Vagina (tissue), 2 donors: Measurements from ENCODE around the gene CNGA4. TPM values are rescaled to one million over a fixed set of nuclear protein-coding genes. Genes with fewer than 3 reads are reported as not detected.
"Not testable (repeated sequence)": the region's sequence is repeated elsewhere in the genome, so short reads cannot be mapped to it uniquely, and the experiment has no call there.

Experiments used
- DNase-seq, 2 donors: peaks; one replicate each; pipeline ENCODE4 v3.0.0-alpha.2; 2017; ENCODE audit errors: extremely low spot score in 2 of 2
- H3K27ac ChIP-seq: fragments of 200-600 bp; sonication (generic); one replicate; pipeline ENCODE4 v1.5.1; 2019
- H3K27me3 ChIP-seq: fragments of 200-600 bp; sonication (generic); one replicate; pipeline ENCODE4 v1.5.1; 2019
- H3K36me3 ChIP-seq, 2 donors: fragments of 200-600 bp; sonication (generic); one replicate each; pipeline ENCODE4 v1.5.1; 2017 to 2019
- H3K4me1 ChIP-seq: fragments of 200-600 bp; sonication (generic); one replicate; pipeline ENCODE4 v1.5.1; 2019
- H3K4me3 ChIP-seq, 2 donors: fragments of 200-600 bp; sonication (generic); 1 replicate in 1 of 2; 2 replicates in 1 of 2; pipeline ENCODE4 v1.5.1; 2016 to 2019
- H3K9me3 ChIP-seq: fragments of 200-600 bp; sonication (generic); one replicate; pipeline ENCODE4 v1.5.1; 2019
- POLR2A ChIP-seq, 2 donors: fragments of 450-650 bp; IDR thresholded peaks; one replicate each; pipeline ENCODE4 v1.6.1; 2017; ENCODE audit warnings: antibody characterized with exemption in 2 of 2, mild to moderate bottlenecking in 2 of 2, moderate library complexity in 2 of 2
- POLR2AphosphoS5 ChIP-seq, 2 donors: sonication (generic); formaldehyde crosslinking; IDR thresholded peaks; one replicate each; pipeline ENCODE4 v1.9.0; 2017; ENCODE audit warnings: antibody characterized with exemption in 2 of 2, mild to moderate bottlenecking in 2 of 2, low read depth in 1 of 2; ENCODE audit not compliant: insufficient read depth in 1 of 2
- intact Hi-C: fragments of 100-400 bp; cut with DNase I; formaldehyde crosslinking; loops from one replicate; pipeline ENCODE4 v1.15.1; 2023
- total RNA-seq: library from RNA; depleted of rRNA; stranded (reverse); fragments of >200 nt; gene quantifications from one replicate; pipeline ENCODE4 v1.2.3, GENCODE V29; 2016
- TF ChIP-seq, protein P1 (sequence below), 3 experiments: fragments of 450-650 bp in 2 of 3; fragments of 200-600 bp in 1 of 3; sonication (generic) in 1 of 3; IDR thresholded peaks; one replicate each; pipeline ENCODE4 v1.5.1; 2017 to 2019; ENCODE audit warnings: antibody characterized with exemption in 3 of 3, mild to moderate bottlenecking in 2 of 3, moderate library complexity in 2 of 3

Gene CNGA4
- total RNA-seq, 1 donor from 2014 or later = not detected

DNA sequence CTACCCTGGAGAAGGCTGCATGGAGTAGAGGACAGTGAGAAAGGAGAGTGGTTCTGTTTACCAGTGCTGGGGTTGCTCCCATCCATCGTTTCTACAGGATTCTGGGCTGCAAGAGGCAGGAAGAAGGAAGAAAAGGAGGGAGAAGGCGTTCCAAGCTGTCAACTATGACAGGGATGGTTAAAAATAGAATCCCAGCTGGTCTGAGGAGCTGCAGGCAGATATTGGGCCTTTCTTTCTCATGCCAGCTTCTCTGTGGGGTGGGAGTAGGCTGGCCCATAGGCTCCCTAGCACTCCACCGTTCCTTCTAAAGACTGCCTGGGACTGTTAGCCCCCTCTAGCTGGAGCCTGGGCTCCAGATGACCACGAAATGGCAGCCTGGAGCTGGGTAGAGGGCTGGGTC is 34.3 kb downstream of the CNGA4 start:
- Histone ChIP-seq H3K36me3 (no peaks in the 10 kb centered on the region), H3K27ac (no peak overlapping the region), H3K9me3 (no peaks in the 10 kb centered on the region), H3K4me1 (no peaks in the 10 kb centered on the region), H3K4me3 (no peak overlapping the region), H3K27me3 (no peaks in the 10 kb centered on the region)
- TF ChIP-seq POLR2A (IDR thresholded peaks at IDR 0.05) (no peak), POLR2AphosphoS5 (IDR thresholded peaks at IDR 0.05; ENCODE audit: insufficient read depth in 1 of 2, low read depth in 1 of 2) (no peak)
- TF ChIP-seq, protein P1, sequence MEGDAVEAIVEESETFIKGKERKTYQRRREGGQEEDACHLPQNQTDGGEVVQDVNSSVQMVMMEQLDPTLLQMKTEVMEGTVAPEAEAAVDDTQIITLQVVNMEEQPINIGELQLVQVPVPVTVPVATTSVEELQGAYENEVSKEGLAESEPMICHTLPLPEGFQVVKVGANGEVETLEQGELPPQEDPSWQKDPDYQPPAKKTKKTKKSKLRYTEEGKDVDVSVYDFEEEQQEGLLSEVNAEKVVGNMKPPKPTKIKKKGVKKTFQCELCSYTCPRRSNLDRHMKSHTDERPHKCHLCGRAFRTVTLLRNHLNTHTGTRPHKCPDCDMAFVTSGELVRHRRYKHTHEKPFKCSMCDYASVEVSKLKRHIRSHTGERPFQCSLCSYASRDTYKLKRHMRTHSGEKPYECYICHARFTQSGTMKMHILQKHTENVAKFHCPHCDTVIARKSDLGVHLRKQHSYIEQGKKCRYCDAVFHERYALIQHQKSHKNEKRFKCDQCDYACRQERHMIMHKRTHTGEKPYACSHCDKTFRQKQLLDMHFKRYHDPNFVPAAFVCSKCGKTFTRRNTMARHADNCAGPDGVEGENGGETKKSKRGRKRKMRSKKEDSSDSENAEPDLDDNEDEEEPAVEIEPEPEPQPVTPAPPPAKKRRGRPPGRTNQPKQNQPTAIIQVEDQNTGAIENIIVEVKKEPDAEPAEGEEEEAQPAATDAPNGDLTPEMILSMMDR (IDR thresholded peaks at IDR 0.05) = no peak
- intact Hi-C loops = no loop called here
- no peak for DNase-seq

DNA sequence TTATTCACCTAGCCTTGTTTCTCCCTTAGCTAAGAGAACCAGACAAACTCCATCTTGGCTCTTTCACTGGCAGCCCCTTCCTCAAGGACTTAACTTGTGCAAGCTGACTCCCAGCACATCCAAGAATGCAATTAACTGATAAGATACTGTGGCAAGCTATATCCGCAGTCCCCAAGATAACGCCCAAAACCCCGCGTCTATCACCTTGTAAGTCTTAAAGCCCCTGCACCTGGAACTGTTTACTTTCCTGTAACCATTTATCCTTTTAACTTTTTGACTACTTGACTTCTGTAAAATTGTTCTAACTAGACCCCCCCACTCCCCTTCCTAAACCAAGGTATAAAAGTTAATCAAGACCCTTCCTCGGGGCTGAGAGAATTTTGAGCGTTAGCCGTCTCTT is 41.9 kb downstream of the CNGA4 start:
- H3K9me3 ChIP-seq, H3K36me3 ChIP-seq, H3K27me3 ChIP-seq, DNase-seq, intact Hi-C loops, H3K27ac ChIP-seq, H3K4me1 ChIP-seq, H3K4me3 ChIP-seq: not testable (repeated sequence)

DNA sequence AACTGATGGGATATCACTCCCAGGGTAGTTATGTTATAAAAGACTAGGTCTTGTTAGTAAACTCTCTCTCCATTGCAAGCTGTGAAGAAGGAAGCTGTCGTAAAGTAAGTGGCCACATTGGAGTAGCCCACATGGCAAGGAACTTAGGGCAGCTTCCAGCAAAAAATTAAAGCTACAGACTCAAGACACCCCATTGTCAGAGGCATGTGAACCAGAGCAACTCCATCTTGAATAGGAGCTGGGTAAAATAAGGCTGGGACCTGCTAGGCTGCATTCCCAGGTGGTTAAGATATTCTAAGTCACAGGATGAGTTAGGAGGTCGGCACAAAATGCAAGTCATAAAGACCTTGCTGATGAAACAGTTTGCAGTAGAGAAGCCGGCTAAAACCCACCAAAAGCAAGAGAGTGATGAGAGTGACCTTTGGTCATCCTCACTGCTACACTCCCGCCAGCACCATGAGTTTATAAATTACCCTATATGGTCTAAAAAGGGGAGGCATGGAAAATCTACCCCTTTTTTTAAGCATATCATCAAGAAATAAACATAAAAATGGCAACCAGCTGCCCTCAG is 44.6 kb downstream of the CNGA4 start:
- Histone ChIP-seq H3K4me3 (no peak overlapping the region), H3K9me3 (no peaks in the 10 kb centered on the region), H3K27ac (no peak overlapping the region), H3K36me3 (no peaks in the 10 kb centered on the region), H3K4me1 (peaks cover 3% of the 10 kb centered on the region), H3K27me3 (no peaks in the 10 kb centered on the region)
- DNase-seq = no peak
- TF ChIP-seq POLR2AphosphoS5 (IDR thresholded peaks at IDR 0.05; ENCODE audit: insufficient read depth in 1 of 2, low read depth in 1 of 2) = no peak
- TF ChIP-seq, protein P1 (IDR thresholded peaks at IDR 0.05) = no peak
- no peak for TF ChIP-seq POLR2A (IDR thresholded peaks at IDR 0.05)
- intact Hi-C loops = no loop called here

GRCh38 chr11:6284250-6284649 is 45.4 kb downstream of the CNGA4 start:
- Histone ChIP-seq H3K9me3 (no peaks in the 10 kb centered on the region), H3K36me3 (no peaks in the 10 kb centered on the region), H3K27me3 (no peaks in the 10 kb centered on the region), H3K4me1 (peaks cover 4% of the 10 kb centered on the region), H3K27ac (no peak overlapping the region), H3K4me3 (no peak overlapping the region)
- no peak for DNase-seq
- TF ChIP-seq POLR2A (IDR thresholded peaks at IDR 0.05) (no peak), POLR2AphosphoS5 (IDR thresholded peaks at IDR 0.05; ENCODE audit: insufficient read depth in 1 of 2, low read depth in 1 of 2) (no peak)
- TF ChIP-seq, protein P1 (IDR thresholded peaks at IDR 0.05) = no peak
- intact Hi-C loops = no loop called here

GRCh38 chr11:6285019-6285418 is 46.1 kb downstream of the CNGA4 start:
- Histone ChIP-seq H3K36me3 (no peaks in the 10 kb centered on the region), H3K27me3 (no peaks in the 10 kb centered on the region), H3K27ac (no peak overlapping the region), H3K9me3 (no peaks in the 10 kb centered on the region), H3K4me1 (peaks cover 4% of the 10 kb centered on the region), H3K4me3 (no peak overlapping the region)
- no peak for TF ChIP-seq POLR2AphosphoS5 (IDR thresholded peaks at IDR 0.05; ENCODE audit: insufficient read depth in 1 of 2, low read depth in 1 of 2)
- TF ChIP-seq, protein P1 (IDR thresholded peaks at IDR 0.05) = no peak
- TF ChIP-seq POLR2A (IDR thresholded peaks at IDR 0.05) = no peak
- intact Hi-C loops = no loop called here
- DNase-seq = no peak

Other genes starting within 250 kb of the CNGA4 start
- gene OR56A4, start 232.1 kb upstream of the CNGA4 start, total RNA-seq = not detected
- not detected for gene OR56A1, start 208.3 kb upstream of the CNGA4 start, total RNA-seq
- not detected for gene OR56B4, start 131.4 kb upstream of the CNGA4 start, total RNA-seq
- gene OR52B2, start 68.8 kb upstream of the CNGA4 start, total RNA-seq = not detected
- gene OR52W1, start 39.9 kb upstream of the CNGA4 start, total RNA-seq = not detected
- not detected for gene C11orf42, start 33.5 kb upstream of the CNGA4 start, total RNA-seq
- 65.1 TPM for gene FHIP1B, start 4.5 kb upstream of the CNGA4 start, total RNA-seq
- gene CCKBR, start 20.7 kb downstream of the CNGA4 start, total RNA-seq = not detected
- gene CAVIN3, start 81.4 kb downstream of the CNGA4 start, total RNA-seq = 156 TPM
- 23.1 TPM for gene SMPD1, start 151.4 kb downstream of the CNGA4 start, total RNA-seq
- gene APBB1, start 180.0 kb downstream of the CNGA4 start, total RNA-seq = 59.7 TPM
- 0.98 TPM for gene HPX, start 201.9 kb downstream of the CNGA4 start, total RNA-seq
- gene TRIM3, start 234.9 kb downstream of the CNGA4 start, total RNA-seq = 27.5 TPM
- 54.0 TPM for gene ARFIP2, start 242.2 kb downstream of the CNGA4 start, total RNA-seq
- gene TIMM10B, start 242.4 kb downstream of the CNGA4 start, total RNA-seq = 98.7 TPM